ENCODE measurements around the gene ATRNL1. TPM values are rescaled to one million over a fixed set of nuclear protein-coding genes. Genes with fewer than 3 reads are reported as not detected.

ATRNL1 gene
- polyA plus RNA-seq, 4 donors = 0.78 to 1.1 TPM; not detected in 2

DNA sequence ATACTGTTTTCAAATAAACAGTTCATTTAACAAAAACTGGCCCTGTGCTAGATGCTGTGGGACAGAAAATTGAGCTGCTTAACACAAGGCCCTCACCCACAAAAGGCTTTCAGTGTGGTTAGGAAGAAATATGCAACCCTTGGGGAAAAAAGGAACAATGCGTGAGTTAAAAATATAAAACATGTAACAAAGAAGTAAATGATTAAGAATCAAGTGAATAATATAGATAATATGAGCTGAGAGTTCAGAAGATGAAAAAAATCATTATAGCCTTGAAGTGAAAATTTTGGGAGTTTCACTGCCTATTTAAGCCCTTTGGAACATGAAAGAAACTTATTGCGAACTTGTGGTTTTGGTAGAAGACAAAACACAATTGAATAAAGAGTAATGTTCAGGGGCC is 684.5 kb downstream of the ATRNL1 start:
- WGBS, 3 donors = 90 to 96% (median 92%) methylated on average over 2 of the region's 2 CpGs

DNA sequence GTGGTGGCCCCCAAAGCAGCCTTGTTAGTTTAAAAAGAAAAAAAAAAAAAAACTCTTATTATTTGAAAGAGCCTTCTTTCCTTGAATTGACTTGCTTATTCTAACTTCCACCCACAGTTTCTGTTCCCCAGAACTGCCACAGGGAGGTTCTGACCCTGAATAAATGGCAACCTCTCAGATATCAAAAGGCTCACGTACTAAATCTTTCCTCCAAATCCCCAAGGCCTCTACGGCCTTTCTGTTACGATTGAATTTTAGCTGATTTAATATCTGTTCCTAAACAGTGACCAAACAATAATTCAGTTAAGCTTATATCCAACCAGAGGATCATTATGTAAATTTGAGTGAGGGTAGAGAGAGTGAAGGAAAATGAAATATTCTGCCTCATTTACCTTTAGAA is 697.1 kb downstream of the ATRNL1 start:
- Histone ChIP-seq H3K4me3 (ENCODE audit: low read depth in 1 of 3, low read length in 3 of 3) (no peak overlapping the region), H3K27me3 (ENCODE audit: control insufficient read depth in 3 of 3, insufficient read depth in 3 of 3, low read length in 3 of 3) (no peaks in the 10 kb centered on the region), H3K9me3 (ENCODE audit: control insufficient read depth in 2 of 2, insufficient read depth in 1 of 2, low read depth in 1 of 2, low read length in 1 of 2) (peaks cover 0 to 3% of the 10 kb centered on the region in 2 donors), H3K4me1 (ENCODE audit: control insufficient read depth in 3 of 3, insufficient read depth in 2 of 3, low read depth in 1 of 3, low read length in 2 of 3) (no peaks in the 10 kb centered on the region), H3K36me3 (ENCODE audit: control insufficient read depth in 3 of 3, insufficient read depth in 2 of 3, low read depth in 1 of 3, low read length in 3 of 3) (no peaks in the 10 kb centered on the region), H3K27ac (ENCODE audit: low read depth in 1 of 3, low read length in 2 of 3) (no peak overlapping the region)
- DNase-seq = no peak
- WGBS, 3 donors = 69 to 78% (median 76%) methylated on average over 3 of the region's 3 CpGs
- FAIRE-seq = no peak

More for the DNA sequence above, 684.5 kb downstream of the ATRNL1 start:
- DNase-seq (no peak), FAIRE-seq (no peak)
- Histone ChIP-seq H3K4me1 (ENCODE audit: control insufficient read depth in 3 of 3, insufficient read depth in 2 of 3, low read depth in 1 of 3, low read length in 2 of 3) (no peaks in the 10 kb centered on the region), H3K27ac (ENCODE audit: low read depth in 1 of 3, low read length in 2 of 3) (no peak overlapping the region), H3K4me3 (ENCODE audit: low read depth in 1 of 3, low read length in 3 of 3) (no peak overlapping the region), H3K27me3 (ENCODE audit: control insufficient read depth in 3 of 3, insufficient read depth in 3 of 3, low read length in 3 of 3) (no peaks in the 10 kb centered on the region), H3K9me3 (ENCODE audit: control insufficient read depth in 2 of 2, insufficient read depth in 1 of 2, low read depth in 1 of 2, low read length in 1 of 2) (no peaks in the 10 kb centered on the region), H3K36me3 (ENCODE audit: control insufficient read depth in 3 of 3, insufficient read depth in 2 of 3, low read depth in 1 of 3, low read length in 3 of 3) (no peaks in the 10 kb centered on the region)

DNA sequence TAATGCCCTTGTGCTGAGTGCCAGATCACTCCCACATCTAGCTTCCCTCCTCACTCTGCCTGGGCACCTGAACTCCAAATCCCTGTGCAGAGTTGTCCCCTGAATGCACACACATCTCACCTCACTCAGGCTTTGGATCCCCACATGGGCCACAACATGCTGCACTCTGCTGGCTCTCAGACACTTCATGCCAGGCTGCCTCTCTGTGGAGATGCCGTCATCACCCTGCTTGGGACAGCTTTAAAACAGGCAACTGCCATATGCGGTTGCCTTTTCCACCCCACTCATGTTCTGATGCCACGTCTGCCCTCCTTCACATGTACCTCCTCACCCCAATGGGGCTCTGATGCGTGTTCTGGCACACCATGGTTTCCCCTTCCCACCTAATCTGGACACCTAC is 702.8 kb downstream of the ATRNL1 start:
- FAIRE-seq (no peak), DNase-seq (no peak)
- H3K27ac ChIP-seq (ENCODE audit: low read depth in 1 of 3, low read length in 2 of 3) = no peak overlapping the region
- H3K27me3 ChIP-seq (ENCODE audit: control insufficient read depth in 3 of 3, insufficient read depth in 3 of 3, low read length in 3 of 3) = no peaks in the 10 kb centered on the region
- H3K4me3 ChIP-seq (ENCODE audit: low read depth in 1 of 3, low read length in 3 of 3) = no peak overlapping the region
- 68 to 85% (median 84%) methylated on average over 4 of the region's 4 CpGs for WGBS, 3 donors
- H3K36me3 ChIP-seq (ENCODE audit: control insufficient read depth in 3 of 3, insufficient read depth in 2 of 3, low read depth in 1 of 3, low read length in 3 of 3) = no peaks in the 10 kb centered on the region
- no peaks in the 10 kb centered on the region for H3K4me1 ChIP-seq (ENCODE audit: control insufficient read depth in 3 of 3, insufficient read depth in 2 of 3, low read depth in 1 of 3, low read length in 2 of 3)
- peaks cover 0 to 3% of the 10 kb centered on the region in 2 donors for H3K9me3 ChIP-seq (ENCODE audit: control insufficient read depth in 2 of 2, insufficient read depth in 1 of 2, low read depth in 1 of 2, low read length in 1 of 2)

DNA sequence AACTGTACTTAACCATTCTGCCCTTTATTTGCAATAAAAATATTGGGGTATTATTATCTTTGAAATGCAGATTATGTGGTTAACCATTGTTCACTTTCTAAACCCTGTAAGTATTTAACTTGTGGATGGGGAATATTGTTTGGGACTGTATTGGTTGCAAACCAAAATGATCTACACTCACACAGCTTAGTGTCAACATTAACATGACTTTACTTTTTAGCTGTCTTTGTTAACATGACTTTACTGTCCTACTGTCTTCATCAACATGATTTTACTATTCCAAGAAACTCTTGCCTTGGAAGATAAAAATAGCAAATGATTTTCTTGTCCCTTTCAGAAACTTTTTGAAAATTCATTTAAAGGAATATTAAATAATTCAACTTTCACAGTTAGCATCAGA is 708.3 kb downstream of the ATRNL1 start:
- Histone ChIP-seq H3K27me3 (ENCODE audit: control insufficient read depth in 3 of 3, insufficient read depth in 3 of 3, low read length in 3 of 3) (no peaks in the 10 kb centered on the region), H3K9me3 (ENCODE audit: control insufficient read depth in 2 of 2, insufficient read depth in 1 of 2, low read depth in 1 of 2, low read length in 1 of 2) (peaks cover 0 to 3% of the 10 kb centered on the region in 2 donors), H3K36me3 (ENCODE audit: control insufficient read depth in 3 of 3, insufficient read depth in 2 of 3, low read depth in 1 of 3, low read length in 3 of 3) (no peaks in the 10 kb centered on the region), H3K4me1 (ENCODE audit: control insufficient read depth in 3 of 3, insufficient read depth in 2 of 3, low read depth in 1 of 3, low read length in 2 of 3) (peaks cover 0 to 3% (median 0%) of the 10 kb centered on the region in 3 donors), H3K4me3 (ENCODE audit: low read depth in 1 of 3, low read length in 3 of 3) (no peak overlapping the region), H3K27ac (ENCODE audit: low read depth in 1 of 3, low read length in 2 of 3) (no peak overlapping the region)
- DNase-seq (no peak), FAIRE-seq (no peak)

DNA sequence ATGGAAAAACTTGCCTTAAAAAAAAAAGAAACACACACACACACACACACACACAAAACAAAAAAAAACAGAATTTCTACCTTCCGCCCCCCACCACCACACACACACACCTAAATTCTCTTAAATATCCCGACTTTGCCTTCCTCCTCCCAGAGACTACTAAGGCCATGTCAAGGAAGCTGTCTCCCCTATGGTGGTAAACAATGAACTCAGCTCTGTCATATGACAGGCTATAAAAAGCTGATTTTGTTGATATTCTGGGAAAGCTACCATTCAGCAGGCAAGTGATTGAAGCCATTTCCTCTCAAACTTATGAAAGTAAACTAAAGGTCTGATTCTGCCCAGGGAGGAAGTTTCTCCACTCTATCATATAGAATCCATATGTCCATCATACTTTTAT is 708.8 kb downstream of the ATRNL1 start:
- H3K9me3 ChIP-seq (ENCODE audit: control insufficient read depth in 2 of 2, insufficient read depth in 1 of 2, low read depth in 1 of 2, low read length in 1 of 2) = peaks cover 0 to 3% of the 10 kb centered on the region in 2 donors
- H3K27me3 ChIP-seq (ENCODE audit: control insufficient read depth in 3 of 3, insufficient read depth in 3 of 3, low read length in 3 of 3) = no peaks in the 10 kb centered on the region
- H3K36me3 ChIP-seq (ENCODE audit: control insufficient read depth in 3 of 3, insufficient read depth in 2 of 3, low read depth in 1 of 3, low read length in 3 of 3) = no peaks in the 10 kb centered on the region
- 58 to 64% (median 59%) methylated on average over 2 of the region's 2 CpGs for WGBS, 3 donors
- H3K4me3 ChIP-seq (ENCODE audit: low read depth in 1 of 3, low read length in 3 of 3) = no peak overlapping the region
- FAIRE-seq = no peak
- peak in 1 of 2 donors; percentile 47 for DNase-seq
- no peak overlapping the region for H3K27ac ChIP-seq (ENCODE audit: low read depth in 1 of 3, low read length in 2 of 3)
- H3K4me1 ChIP-seq (ENCODE audit: control insufficient read depth in 3 of 3, insufficient read depth in 2 of 3, low read depth in 1 of 3, low read length in 2 of 3) = peaks cover 0 to 3% (median 0%) of the 10 kb centered on the region in 3 donors

DNA sequence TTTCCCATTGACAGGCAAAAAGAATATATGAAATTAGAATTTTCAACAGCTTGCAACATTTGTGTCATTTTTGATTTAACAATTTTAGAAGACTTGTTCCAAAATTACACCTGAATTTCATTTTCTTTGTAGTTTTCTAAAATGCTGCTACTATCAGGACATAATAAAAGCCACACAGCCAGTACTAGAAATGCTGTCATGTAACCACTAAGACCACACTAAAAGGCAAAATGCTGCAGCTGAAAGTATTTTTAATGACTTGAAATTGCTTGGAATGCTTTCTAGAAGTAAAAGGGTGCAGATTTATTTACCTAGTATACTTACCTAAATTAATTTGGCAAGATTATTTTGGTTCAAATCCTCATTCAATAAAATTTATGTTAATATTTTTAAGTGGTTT is 709.7 kb downstream of the ATRNL1 start:
- Histone ChIP-seq H3K4me3 (ENCODE audit: low read depth in 1 of 3, low read length in 3 of 3) (no peak overlapping the region), H3K9me3 (ENCODE audit: control insufficient read depth in 2 of 2, insufficient read depth in 1 of 2, low read depth in 1 of 2, low read length in 1 of 2) (peaks cover 0 to 3% of the 10 kb centered on the region in 2 donors), H3K27me3 (ENCODE audit: control insufficient read depth in 3 of 3, insufficient read depth in 3 of 3, low read length in 3 of 3) (no peaks in the 10 kb centered on the region), H3K36me3 (ENCODE audit: control insufficient read depth in 3 of 3, insufficient read depth in 2 of 3, low read depth in 1 of 3, low read length in 3 of 3) (no peaks in the 10 kb centered on the region), H3K27ac (ENCODE audit: low read depth in 1 of 3, low read length in 2 of 3) (no peak overlapping the region), H3K4me1 (ENCODE audit: control insufficient read depth in 3 of 3, insufficient read depth in 2 of 3, low read depth in 1 of 3, low read length in 2 of 3) (peaks cover 0 to 3% (median 0%) of the 10 kb centered on the region in 3 donors)
- DNase-seq (no peak), FAIRE-seq (no peak)

DNA sequence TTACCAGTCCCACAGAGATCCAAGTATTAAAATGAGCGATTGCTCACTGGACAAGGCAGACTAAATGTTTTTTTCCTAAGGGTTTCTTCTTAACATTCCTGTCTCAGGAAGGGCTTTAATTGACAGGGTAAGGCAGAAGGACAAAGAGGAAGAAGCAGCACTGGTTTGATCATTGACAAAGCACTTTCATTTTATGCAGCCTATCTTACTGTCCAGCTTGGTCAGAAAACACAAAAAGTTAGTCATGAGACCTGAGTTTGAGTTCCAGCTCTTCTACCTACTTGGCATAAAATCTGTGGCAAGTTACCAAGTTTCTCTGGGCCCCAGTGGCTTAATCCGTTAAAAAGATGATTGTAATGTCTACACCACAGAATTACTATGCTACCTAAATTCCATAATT is 721.4 kb downstream of the ATRNL1 start:
- 42 to 48% (median 42%) methylated on average over 2 of the region's 2 CpGs for WGBS, 3 donors

DNA sequence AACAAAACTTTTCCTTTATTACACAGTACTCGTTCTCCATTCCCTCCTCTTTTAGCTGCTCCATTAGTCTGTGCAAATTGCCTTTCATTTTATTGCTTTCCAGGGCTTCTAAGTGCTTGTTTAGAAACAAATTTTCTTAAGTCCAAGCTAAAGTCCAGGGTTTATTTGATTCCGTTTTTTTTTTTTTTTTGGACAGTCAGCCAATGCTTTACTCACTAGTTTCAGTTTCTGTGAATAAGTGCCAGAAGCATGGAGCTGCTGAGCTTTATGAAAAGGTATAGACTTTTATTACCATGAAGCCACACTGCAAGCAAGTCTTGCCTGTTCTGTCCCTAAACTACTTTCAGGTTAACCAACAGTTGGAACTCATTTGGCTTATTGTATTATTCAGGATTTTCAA is 724.8 kb downstream of the ATRNL1 start:
- Histone ChIP-seq H3K9me3 (ENCODE audit: control insufficient read depth in 2 of 2, insufficient read depth in 1 of 2, low read depth in 1 of 2, low read length in 1 of 2) (no peaks in the 10 kb centered on the region), H3K4me3 (ENCODE audit: low read depth in 1 of 3, low read length in 3 of 3) (no peak overlapping the region), H3K27me3 (ENCODE audit: control insufficient read depth in 3 of 3, insufficient read depth in 3 of 3, low read length in 3 of 3) (no peaks in the 10 kb centered on the region), H3K36me3 (ENCODE audit: control insufficient read depth in 3 of 3, insufficient read depth in 2 of 3, low read depth in 1 of 3, low read length in 3 of 3) (no peaks in the 10 kb centered on the region), H3K27ac (ENCODE audit: low read depth in 1 of 3, low read length in 2 of 3) (peak overlapping the region in 1 of 3 donors; percentile 63), H3K4me1 (ENCODE audit: control insufficient read depth in 3 of 3, insufficient read depth in 2 of 3, low read depth in 1 of 3, low read length in 2 of 3) (peaks cover 0 to 9% (median 0%) of the 10 kb centered on the region in 3 donors)
- no peak for FAIRE-seq
- 11 to 24% (median 19%) methylated on average over 2 of the region's 2 CpGs for WGBS, 3 donors
- DNase-seq = peak; percentile 48 to 76

More for the DNA sequence above, 721.4 kb downstream of the ATRNL1 start:
- FAIRE-seq (no peak), DNase-seq (peak in 1 of 2 donors; percentile 11)
- Histone ChIP-seq H3K27ac (ENCODE audit: low read depth in 1 of 3, low read length in 2 of 3) (no peak overlapping the region), H3K4me3 (ENCODE audit: low read depth in 1 of 3, low read length in 3 of 3) (no peak overlapping the region), H3K4me1 (ENCODE audit: control insufficient read depth in 3 of 3, insufficient read depth in 2 of 3, low read depth in 1 of 3, low read length in 2 of 3) (peaks cover 0 to 9% (median 0%) of the 10 kb centered on the region in 3 donors), H3K27me3 (ENCODE audit: control insufficient read depth in 3 of 3, insufficient read depth in 3 of 3, low read length in 3 of 3) (no peaks in the 10 kb centered on the region), H3K36me3 (ENCODE audit: control insufficient read depth in 3 of 3, insufficient read depth in 2 of 3, low read depth in 1 of 3, low read length in 3 of 3) (no peaks in the 10 kb centered on the region), H3K9me3 (ENCODE audit: control insufficient read depth in 2 of 2, insufficient read depth in 1 of 2, low read depth in 1 of 2, low read length in 1 of 2) (no peaks in the 10 kb centered on the region)

DNA sequence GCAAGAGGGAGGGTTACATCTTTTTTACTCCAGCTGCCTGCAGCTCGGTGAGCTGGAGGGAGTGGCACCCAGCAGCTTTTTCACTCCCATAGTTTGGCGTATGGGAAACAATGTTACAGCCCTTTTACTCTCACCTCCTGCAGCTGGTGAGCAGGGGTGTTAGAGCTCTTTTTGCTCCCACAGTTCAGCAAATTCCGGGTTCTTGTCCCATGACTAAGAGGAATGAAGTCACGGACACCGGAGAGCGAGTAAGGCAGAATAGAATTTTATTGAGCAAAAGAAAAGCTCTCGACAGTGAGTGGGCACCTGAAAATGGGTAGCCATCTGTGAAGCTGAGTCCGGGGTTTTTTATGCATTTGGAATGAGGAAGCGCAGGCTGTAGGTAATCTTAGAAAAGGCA is 733.2 kb downstream of the ATRNL1 start:
- no peaks in the 10 kb centered on the region for H3K4me1 ChIP-seq (ENCODE audit: control insufficient read depth in 3 of 3, insufficient read depth in 2 of 3, low read depth in 1 of 3, low read length in 2 of 3)
- no peak overlapping the region for H3K27ac ChIP-seq (ENCODE audit: low read depth in 1 of 3, low read length in 2 of 3)
- no peak for DNase-seq
- H3K4me3 ChIP-seq (ENCODE audit: low read depth in 1 of 3, low read length in 3 of 3) = no peak overlapping the region
- no peaks in the 10 kb centered on the region for H3K9me3 ChIP-seq (ENCODE audit: control insufficient read depth in 2 of 2, insufficient read depth in 1 of 2, low read depth in 1 of 2, low read length in 1 of 2)
- H3K36me3 ChIP-seq (ENCODE audit: control insufficient read depth in 3 of 3, insufficient read depth in 2 of 3, low read depth in 1 of 3, low read length in 3 of 3) = no peaks in the 10 kb centered on the region
- H3K27me3 ChIP-seq (ENCODE audit: control insufficient read depth in 3 of 3, insufficient read depth in 3 of 3, low read length in 3 of 3) = no peaks in the 10 kb centered on the region
- 81 to 89% (median 82%) methylated on average over 9 of the region's 9 CpGs for WGBS, 3 donors
- FAIRE-seq = no peak
